ENCODE results near the gene AP3D1. TPM values are rescaled to one million over a fixed set of nuclear protein-coding genes. Genes with fewer than 3 reads are reported as not detected.

The AP3D1 gene
- total and polyA plus RNA-seq, 7 donors = 51.5 to 120 (median 81.3) TPM

- TF ChIP-seq, protein P1, sequence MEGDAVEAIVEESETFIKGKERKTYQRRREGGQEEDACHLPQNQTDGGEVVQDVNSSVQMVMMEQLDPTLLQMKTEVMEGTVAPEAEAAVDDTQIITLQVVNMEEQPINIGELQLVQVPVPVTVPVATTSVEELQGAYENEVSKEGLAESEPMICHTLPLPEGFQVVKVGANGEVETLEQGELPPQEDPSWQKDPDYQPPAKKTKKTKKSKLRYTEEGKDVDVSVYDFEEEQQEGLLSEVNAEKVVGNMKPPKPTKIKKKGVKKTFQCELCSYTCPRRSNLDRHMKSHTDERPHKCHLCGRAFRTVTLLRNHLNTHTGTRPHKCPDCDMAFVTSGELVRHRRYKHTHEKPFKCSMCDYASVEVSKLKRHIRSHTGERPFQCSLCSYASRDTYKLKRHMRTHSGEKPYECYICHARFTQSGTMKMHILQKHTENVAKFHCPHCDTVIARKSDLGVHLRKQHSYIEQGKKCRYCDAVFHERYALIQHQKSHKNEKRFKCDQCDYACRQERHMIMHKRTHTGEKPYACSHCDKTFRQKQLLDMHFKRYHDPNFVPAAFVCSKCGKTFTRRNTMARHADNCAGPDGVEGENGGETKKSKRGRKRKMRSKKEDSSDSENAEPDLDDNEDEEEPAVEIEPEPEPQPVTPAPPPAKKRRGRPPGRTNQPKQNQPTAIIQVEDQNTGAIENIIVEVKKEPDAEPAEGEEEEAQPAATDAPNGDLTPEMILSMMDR (IDR thresholded peaks at IDR 0.05) = no peak
- Histone ChIP-seq H3K27me3 (ENCODE audit: insufficient read depth in 3 of 3, low read length in 2 of 3) (no peaks in the 10 kb centered on the region), H3K36me3 (ENCODE audit: insufficient read depth in 1 of 2, low read depth in 1 of 2) (peaks cover 0 to 2% of the 10 kb centered on the region in 2 donors), H3K4me3 (no peak overlapping the region), H3K27ac (peak overlapping the region; percentile 91), H3K4me1 (peaks cover 67% of the 10 kb centered on the region), H3K9me3 (no peaks in the 10 kb centered on the region)
- ATAC-seq (peak in 3 of 4 donors; percentile 1 to 9 (median 4)), DNase-seq (no peak)
- intact Hi-C loops (cut with DNase I) = no loop called here
- WGBS, 3 donors = 67 to 80% (median 70%) methylated on average over 14 of the region's 14 CpGs
Observed at GRCh38 chr19:2175742-2176141, 24.4 kb upstream of the AP3D1 start.

DNA sequence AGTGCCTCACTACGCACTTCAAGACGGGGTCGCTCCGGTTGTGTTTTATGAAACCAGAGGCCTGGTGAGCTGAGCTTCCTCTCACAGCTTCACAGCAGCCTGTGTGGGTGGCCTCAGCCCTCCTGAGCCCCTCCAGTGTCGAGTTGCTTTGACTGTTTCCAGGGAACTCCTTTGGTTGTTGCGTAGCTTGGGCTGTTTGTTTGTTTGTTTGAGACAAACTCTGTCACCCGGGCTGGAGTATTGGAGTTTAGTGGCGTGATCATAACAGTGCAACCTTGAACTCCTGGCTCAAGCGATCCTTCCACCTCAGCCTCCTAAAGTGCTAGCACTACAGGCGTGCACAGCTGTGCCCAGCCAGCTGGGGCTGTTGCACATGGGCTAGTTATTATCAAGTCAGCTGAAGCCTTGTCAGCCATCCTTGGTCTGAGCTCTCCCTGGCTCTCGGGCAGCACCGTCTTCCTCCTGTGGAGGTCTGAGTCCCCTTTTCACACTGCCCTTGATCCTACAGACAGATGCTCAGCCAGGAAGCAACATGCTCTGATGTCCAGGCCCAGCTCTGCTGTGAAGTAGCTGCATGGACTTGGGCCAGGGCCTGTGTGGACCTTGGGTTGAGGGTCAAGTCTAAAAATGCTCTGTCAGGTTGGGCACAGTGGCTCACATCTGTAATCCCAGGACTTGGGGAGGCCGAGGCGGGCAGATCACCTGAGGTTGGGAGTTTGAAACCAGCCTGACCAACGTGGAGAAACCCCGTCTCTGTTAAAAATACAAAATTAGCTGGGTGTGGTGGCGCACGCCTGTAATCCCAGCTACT, 22.6 kb upstream of the AP3D1 start:
- WGBS, 3 donors = 88 to 89% (median 89%) methylated on average over 18 of the region's 18 CpGs
- no peaks in the 10 kb centered on the region for H3K9me3 ChIP-seq
- H3K4me3 ChIP-seq = no peak overlapping the region
- no peaks in the 10 kb centered on the region for H3K27me3 ChIP-seq (ENCODE audit: insufficient read depth in 3 of 3, low read length in 2 of 3)
- DNase-seq (no peak), ATAC-seq (no peak)
- no peaks in the 10 kb centered on the region for H3K36me3 ChIP-seq (ENCODE audit: insufficient read depth in 1 of 2, low read depth in 1 of 2)
- intact Hi-C loops (cut with DNase I) = no loop called here
- peaks cover 70% of the 10 kb centered on the region for H3K4me1 ChIP-seq
- TF ChIP-seq, protein P1 (IDR thresholded peaks at IDR 0.05) = no peak
- H3K27ac ChIP-seq = peak overlapping the region; percentile 36

GRCh38 chr19:2173388-2173766, 22.0 kb upstream of the AP3D1 start:
- Histone ChIP-seq H3K27ac (peak overlapping the region; percentile 36), H3K27me3 (ENCODE audit: insufficient read depth in 3 of 3, low read length in 2 of 3) (no peaks in the 10 kb centered on the region), H3K36me3 (ENCODE audit: insufficient read depth in 1 of 2, low read depth in 1 of 2) (no peaks in the 10 kb centered on the region), H3K4me1 (peaks cover 69% of the 10 kb centered on the region), H3K9me3 (no peaks in the 10 kb centered on the region), H3K4me3 (no peak overlapping the region)
- 86 to 90% (median 87%) methylated on average over 21 of the region's 21 CpGs for WGBS, 3 donors
- TF ChIP-seq, protein P1 (IDR thresholded peaks at IDR 0.05) = no peak
- ATAC-seq = no peak
- intact Hi-C loops (cut with DNase I) = no loop called here
- DNase-seq = no peak

- Histone ChIP-seq H3K36me3 (ENCODE audit: insufficient read depth in 1 of 2, low read depth in 1 of 2) (no peaks in the 10 kb centered on the region), H3K9me3 (no peaks in the 10 kb centered on the region), H3K4me1 (peaks cover 71% of the 10 kb centered on the region), H3K27me3 (ENCODE audit: insufficient read depth in 3 of 3, low read length in 2 of 3) (no peaks in the 10 kb centered on the region), H3K27ac (peak overlapping the region; percentile 90), H3K4me3 (no peak overlapping the region)
- intact Hi-C loops (cut with DNase I) = no loop called here
- WGBS, 3 donors = 52 to 64% (median 53%) methylated on average over 27 of the region's 27 CpGs
- DNase-seq (peak in 1 of 2 donors; percentile 41), ATAC-seq (no peak)
- TF ChIP-seq, protein P1 (IDR thresholded peaks at IDR 0.05) = no peak
Observed at GRCh38 chr19:2171349-2172145, 20.2 kb upstream of the AP3D1 start.
